IMR-90 (cell line): ENCODE results near the gene RPL23.

Source experiments
- POLR2A ChIP-seq: IDR thresholded peaks from 2 replicates; pipeline ENCODE4 v1.6.1; 2012; ENCODE audit warnings: mild to moderate bottlenecking, low read depth, low read length
- SMC3 ChIP-seq: fragments of 150-350 bp; IDR thresholded peaks from 2 replicates; pipeline ENCODE4 v1.6.1; 2016; ENCODE audit warnings: low read depth, mild to moderate bottlenecking, antibody characterized with exemption, low read length, moderate library complexity

GRCh38 chr17:38886643-38887010, 33.1 kb upstream of the RPL23 start:
- TF ChIP-seq POLR2A = no peak
- no peak for TF ChIP-seq SMC3
